Measurements from ENCODE around the gene C1GALT1C1L.
A peak's percentile ranks its signal among the peaks of the same experiment; 100 is the strongest.
"Not testable (repeated sequence)": the region's sequence is repeated elsewhere in the genome, so short reads cannot be mapped to it uniquely, and the experiment has no call there.

Gene C1GALT1C1L

DNA sequence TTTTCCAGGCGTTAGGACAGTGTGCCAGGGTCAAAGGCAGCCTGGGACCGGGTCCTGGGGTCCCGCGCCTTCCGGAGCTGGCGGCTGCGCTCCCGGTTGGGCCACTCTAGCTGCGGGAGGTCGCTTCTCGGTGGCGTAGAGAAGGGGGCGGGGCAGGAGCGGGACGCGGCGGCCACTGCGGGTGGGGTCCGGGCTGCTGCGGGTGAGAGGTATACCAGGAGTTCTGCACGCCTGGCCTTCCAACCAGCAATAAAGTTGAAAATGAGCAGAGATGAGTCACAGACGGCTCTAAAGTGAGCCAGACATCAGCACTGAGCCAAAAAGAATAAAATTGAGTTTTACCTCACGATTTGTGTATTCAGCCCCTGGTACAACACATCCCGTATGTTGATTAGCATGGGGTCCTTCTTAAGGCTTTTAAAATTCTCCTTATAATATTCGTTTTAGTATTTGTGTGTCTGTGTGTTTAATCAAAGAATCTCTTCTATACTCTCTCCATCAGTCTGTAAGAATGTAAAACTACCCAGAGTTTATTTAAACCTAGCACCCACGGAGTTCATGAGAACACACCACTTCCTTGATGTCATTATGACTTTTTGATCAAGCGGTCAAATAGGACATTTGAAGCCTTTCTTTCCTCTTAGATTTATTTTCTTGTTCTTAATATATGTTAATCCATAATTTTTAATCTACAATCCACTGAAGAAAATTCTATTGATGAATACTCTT is at the start of gene C1GALT1C1L:
C1GALT1C1L (minus strand) TSS at position 108 of the 729 bp plus-strand sequence; CDS start at position 1, 107 bp downstream.
- DNase-seq = peak; percentile 1

- no peak for DNase-seq
Observed at GRCh38 chr2:43725711-43726246, 49.5 kb upstream of the C1GALT1C1L start.

DNA sequence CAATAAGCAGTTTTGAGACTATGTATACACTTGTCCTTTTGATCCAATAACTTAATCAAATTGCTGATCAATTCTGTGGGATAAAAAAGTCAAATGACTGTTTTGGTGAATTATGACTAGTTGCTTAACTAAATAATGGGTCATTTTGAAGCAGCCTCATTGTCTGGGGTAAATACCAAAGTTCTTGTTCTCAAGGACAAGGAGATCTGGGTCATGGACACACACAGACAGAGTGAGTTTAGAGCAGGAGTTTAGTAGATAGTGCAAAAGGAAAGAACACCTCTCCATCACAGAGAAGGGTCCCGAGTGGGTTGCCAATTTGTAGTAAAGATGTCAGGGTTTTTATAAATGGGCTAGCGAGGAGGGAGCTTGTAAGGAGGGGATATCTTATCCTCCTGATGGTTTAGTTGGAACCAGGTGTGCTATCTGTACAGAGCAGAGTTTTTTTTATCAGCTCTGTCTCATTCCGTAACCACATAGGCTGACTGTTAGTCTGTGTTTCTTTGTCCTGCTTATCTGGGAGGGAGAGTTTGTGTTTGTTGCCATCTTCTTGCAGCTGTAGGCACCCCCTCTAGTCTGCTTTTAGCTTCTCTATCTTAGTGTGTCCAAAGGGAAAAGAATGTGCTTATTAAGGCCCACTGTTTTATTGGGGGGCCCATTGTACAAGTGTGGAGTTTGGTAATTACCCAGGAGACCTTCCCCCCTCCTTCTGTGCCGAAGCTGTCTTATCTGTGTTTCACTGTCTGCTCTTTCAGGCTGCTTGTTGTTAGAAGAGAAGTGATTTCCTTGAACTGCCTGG is 48.7 kb upstream of the C1GALT1C1L start:
- no peak for DNase-seq

- DNase-seq = no peak
Observed at GRCh38 chr2:43718530-43719124, 42.4 kb upstream of the C1GALT1C1L start.

GRCh38 chr2:43717322-43717721 is 41.1 kb upstream of the C1GALT1C1L start:
- DNase-seq = no peak

DNA sequence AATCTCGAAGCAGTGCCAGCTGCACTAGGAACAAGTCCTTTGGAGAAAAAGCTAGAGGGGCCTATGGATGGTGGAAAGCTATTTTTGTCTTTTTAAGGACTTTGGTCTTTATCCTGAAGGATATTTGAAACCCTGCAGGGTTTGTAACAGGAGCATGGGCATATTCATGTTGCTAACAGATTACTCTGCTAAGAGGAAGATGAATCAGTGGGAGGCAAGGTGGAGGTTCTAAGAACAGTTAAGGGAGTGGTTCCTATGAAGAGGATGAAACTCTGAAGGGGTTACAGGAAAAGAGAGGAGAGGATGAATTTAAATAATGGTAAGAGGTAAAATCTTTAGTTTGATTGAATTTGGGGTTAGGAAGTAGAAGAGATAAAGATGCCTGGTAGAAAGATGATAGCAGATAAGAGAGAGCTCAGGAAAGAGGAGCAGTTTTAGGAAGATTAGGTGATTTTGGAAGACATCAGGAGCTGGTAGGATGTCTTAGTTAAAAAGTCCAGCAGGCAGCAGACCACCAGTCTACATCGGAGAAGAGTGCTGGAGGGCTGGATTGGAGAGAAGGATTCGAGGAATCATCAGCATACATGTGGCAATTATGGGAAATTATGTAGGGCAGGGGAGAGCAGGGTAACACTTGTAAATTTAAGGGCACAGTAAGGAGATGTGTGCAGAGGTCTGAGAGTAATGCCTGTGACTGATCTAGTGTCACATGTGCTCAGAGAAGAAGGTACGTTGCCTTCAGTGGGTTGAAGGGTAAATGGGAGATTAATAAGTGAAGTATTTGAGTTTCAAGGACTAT is 39.3 kb upstream of the C1GALT1C1L start:
- no peak for DNase-seq

- no peak for DNase-seq
Observed at GRCh38 chr2:43714164-43714563, 37.9 kb upstream of the C1GALT1C1L start.

GRCh38 chr2:43710866-43711265 is 34.6 kb upstream of the C1GALT1C1L start:
- DNase-seq = no peak

DNA sequence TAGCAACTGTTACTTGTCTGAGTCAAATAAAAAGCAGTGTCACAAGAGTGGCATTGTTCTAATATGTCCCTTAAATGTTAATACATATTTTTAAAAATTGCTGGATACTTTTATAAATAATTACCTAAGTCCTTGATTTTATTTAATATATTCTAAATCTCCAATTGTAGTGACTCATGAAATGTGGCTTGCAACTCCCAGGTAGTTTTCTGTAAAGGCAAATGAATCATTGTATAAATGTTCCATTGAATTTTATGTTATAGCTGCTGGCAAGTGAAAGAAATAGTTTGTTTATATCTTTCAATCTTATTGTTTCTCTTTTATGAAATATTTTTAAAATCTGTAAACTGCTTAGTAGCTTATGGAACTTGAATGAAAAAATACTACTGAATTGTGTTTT is 32.7 kb upstream of the C1GALT1C1L start:
- no peak for DNase-seq

DNA sequence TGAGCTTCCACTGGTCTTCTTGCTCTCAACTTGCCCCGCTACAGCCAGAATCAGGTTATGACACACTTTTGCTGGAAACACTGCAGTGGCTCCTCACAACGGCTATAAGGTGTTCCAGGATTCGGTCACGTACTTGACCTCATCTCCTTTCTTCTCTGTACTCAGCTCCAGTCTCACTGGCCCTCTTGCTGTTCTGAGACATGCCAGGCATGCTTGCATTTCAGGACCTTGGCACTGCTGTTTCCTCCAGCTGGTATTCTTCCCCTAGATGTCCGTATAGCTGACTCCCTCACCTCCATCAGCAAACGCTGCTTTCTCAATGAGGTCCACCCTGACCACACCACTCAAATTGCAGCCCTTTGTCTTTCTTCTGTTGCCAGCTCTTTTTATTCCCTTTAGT is 31.9 kb upstream of the C1GALT1C1L start:
- DNase-seq = no peak

GRCh38 chr2:43707255-43708015 is 31.2 kb upstream of the C1GALT1C1L start:
- DNase-seq = no peak

DNA sequence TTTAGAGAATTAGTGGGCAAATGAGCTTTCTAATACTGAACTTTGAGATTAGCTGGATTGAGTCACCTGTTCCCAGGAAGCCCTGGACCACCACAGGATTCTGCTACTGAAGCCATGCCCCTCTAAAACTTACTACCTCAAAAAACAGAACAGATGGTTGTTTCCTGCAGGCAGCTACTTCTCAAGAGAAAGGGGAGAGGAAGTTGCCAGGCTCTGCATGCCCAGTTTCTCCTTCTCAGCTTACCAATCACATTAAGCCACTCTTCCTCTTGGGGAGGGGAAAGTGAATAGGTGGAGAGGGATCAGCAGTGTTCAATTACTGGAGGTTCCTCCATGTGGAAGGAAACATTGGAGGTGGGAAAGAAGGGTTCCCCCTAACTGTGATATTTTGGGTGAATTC is 24.9 kb upstream of the C1GALT1C1L start:
- no peak for DNase-seq

- DNase-seq = no peak
Observed at GRCh38 chr2:43699761-43700160, 23.5 kb upstream of the C1GALT1C1L start.

DNA sequence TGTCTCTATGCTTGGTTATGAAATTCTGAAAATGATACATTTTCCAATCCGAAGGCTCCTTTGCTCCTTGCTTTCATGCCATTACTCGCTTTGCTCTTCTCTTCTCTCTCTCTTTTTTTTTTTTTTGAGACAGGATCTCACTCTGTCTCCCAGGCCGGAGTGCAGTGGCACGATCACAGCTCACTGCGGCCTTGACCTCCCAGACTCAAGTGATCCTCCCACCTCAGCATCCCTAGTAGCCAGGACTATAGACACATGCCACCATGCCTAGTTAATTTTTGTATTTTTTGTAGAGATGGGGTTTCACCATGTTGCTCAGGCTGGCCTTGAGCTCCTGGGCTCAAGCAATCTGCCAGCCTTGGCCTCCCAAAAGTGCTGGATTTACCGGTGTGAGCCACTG is 21.9 kb upstream of the C1GALT1C1L start:
- DNase-seq = not testable (repeated sequence)

DNA sequence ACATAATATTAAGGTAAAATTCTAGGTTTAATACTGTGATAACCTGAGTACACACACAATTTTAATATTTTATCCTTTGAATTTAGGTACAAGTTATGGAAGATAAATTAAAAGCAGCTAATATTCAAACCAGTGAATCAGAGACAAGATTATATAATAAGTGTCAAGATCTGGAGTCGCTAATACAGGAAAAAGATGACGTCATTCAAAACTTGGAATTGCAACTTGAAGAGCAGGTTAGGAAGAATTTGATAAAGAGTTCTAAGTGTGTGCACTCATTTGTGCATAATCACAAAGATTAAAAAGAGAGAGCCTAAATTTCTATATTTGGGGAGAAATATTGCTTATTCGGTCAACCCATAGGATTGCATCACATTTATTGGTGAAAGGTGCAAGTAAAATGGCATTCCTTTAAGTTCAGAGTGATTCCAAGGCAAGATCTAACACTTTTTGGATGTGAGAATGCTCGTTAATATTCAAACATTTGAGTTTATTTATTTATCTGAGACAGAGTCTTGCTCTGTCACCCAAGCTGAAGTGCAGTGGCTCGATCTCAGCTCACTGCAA is 16.3 kb upstream of the C1GALT1C1L start:
- no peak for DNase-seq

DNA sequence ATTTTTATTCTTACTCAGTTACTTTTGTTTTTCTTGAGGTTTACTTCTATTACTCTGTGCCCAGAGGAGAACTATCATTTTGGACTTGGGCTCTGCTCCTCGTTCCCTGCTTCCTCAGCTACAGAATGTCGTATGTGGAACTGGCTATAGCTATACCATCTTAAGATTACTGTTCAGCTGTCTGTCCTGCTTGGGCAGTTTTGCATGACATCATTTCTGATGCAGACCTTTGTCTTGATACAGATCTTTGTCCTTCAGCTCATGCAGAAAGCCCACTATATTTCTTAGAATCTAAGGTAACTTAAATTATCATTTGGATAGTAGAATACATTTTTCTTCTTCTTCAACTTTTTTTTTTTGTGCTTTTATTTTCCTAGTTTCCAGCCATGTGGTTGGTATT is 13.8 kb upstream of the C1GALT1C1L start:
- DNase-seq = no peak

DNA sequence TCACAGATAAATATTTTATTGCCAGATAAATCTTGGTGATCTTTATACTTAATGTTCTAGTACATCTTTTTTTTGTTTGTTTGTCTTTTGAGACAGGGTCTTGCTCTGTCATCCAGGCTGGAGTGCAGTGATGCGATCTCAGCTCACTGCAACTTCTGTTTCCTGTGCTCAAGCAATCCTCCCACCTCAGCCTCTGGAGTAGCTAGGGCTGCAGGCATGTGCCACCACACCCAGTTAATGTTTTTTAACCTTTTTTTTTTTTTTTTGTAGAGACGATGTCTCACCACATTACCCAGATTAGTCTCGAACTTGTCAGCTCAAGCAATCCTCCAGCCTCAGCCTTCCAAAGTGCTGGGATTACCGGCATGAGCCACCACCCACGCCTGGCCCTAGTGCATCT is 9.1 kb upstream of the C1GALT1C1L start:
- DNase-seq = no peak

GRCh38 chr2:43677783-43678182 is 1.6 kb upstream of the C1GALT1C1L start:
- DNase-seq = not testable (repeated sequence)

- DNase-seq = no peak
Observed at GRCh38 chr2:43675646-43676321, 445 bp downstream of the C1GALT1C1L start.

GRCh38 chr2:43657241-43657640 is 19.0 kb downstream of the C1GALT1C1L start:
- no peak for DNase-seq

- DNase-seq = no peak
Observed at GRCh38 chr2:43653506-43653905, 22.7 kb downstream of the C1GALT1C1L start.
